ENCODE data around the gene UPK3BL2.
"Not testable (repeated sequence)": the region's sequence is repeated elsewhere in the genome, so short reads cannot be mapped to it uniquely, and the experiment has no call there.

Gene UPK3BL2, protein sequence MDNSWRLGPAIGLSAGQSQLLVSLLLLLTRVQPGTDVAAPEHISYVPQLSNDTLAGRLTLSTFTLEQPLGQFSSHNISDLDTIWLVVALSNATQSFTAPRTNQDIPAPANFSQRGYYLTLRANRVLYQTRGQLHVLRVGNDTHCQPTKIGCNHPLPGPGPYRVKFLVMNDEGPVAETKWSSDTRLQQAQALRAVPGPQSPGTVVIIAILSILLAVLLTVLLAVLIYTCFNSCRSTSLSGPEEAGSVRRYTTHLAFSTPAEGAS

DNA sequence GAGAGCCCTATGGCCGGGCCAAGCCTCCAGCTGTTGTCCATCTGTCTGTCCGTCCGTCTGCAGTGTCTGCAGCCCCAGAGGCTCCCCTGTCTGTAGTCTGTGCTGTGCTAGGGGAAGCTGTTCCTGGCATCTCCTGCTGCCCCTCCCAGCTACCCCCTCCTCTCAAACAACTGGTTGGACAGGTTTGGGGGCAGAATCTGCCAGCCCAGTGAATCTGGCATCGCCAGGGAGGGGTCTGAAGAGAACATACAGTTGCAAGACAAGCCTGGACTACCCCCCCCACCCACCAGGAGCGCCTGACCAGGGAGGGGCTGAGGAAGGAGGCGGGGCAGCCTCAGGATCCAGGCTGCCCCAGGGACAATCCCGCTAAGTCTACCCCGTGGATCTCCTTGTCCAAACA lies at the start of gene UPK3BL2:
Gene UPK3BL2 (minus strand): TSS at position 101 of the 400 bp plus-strand sequence. CDS start 60 bp downstream, at position 41.
- not testable (repeated sequence) for DNase-seq (ENCODE audit: low read depth)

- not testable (repeated sequence) for DNase-seq (ENCODE audit: low read depth)
Measured at GRCh38 chr7:102592477-102593019, 49.1 kb upstream of the UPK3BL2 start.

DNA sequence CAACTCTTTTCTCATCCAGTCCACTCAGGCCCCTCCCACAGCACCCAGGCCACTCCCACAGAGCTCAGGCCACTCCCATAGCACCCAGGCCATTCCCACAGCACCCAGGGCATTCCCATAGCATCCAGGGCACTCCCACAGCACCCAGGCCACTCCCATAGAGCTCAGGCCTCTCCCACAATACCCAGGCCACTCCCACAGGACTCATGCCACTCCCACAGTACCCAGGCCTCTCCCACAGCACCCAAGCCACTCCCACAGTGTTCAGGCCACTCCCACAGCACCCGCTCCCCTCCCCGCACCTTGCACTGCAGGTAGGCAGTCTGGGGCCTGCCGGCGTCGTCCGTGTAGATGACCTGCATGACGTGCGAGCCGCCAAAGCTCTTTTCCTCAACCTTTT lies 46.4 kb upstream of the UPK3BL2 start:
- DNase-seq (ENCODE audit: low read depth): not testable (repeated sequence)

DNA sequence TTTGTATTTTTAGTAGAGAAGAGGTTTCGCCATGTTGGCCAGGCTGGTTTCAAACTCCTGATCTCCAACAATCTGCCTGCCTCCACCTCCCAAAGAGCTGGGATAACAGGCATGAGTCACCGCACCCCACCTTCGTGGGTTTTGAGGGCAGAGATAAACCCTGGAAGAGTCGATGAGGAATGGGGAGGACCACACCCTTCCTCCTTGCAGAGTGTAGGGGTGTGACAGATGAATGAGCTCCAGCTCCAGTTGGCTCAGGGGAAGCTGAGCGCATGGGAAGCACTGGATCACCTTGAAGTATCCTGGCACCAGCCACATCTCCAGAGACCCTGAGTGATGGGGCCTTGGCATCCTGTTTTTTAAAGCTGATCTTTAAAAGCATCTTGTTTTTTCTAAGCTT lies 40.0 kb upstream of the UPK3BL2 start:
- DNase-seq (ENCODE audit: low read depth): not testable (repeated sequence)

DNA sequence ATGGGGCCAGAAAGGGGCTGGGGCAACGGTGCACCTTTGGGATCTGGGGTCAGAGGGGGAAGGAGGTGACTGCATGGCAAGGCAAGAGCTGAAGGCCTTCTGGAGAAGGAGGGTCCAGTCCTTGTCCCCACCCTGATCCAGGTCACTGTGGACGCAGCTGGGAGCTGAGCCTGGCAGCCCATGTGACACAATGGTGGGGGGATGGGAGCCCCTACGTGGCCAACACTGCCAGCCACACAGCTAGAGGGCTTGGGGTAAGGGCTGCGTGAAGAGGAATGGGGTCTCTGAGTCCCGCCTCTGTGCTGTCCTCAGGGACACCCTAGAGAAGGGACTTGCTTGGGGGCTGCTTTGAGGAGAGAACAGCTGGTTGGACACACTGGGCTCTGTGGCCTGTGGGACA lies 38.2 kb upstream of the UPK3BL2 start:
- DNase-seq (ENCODE audit: low read depth): not testable (repeated sequence)

GRCh38 chr7:102578486-102578885 lies 35.0 kb upstream of the UPK3BL2 start:
- DNase-seq (ENCODE audit: low read depth): not testable (repeated sequence)

GRCh38 chr7:102577315-102578240 lies 34.1 kb upstream of the UPK3BL2 start:
- not testable (repeated sequence) for DNase-seq (ENCODE audit: low read depth)

- not testable (repeated sequence) for DNase-seq (ENCODE audit: low read depth)
Measured at GRCh38 chr7:102576363-102576762, 32.9 kb upstream of the UPK3BL2 start.

DNA sequence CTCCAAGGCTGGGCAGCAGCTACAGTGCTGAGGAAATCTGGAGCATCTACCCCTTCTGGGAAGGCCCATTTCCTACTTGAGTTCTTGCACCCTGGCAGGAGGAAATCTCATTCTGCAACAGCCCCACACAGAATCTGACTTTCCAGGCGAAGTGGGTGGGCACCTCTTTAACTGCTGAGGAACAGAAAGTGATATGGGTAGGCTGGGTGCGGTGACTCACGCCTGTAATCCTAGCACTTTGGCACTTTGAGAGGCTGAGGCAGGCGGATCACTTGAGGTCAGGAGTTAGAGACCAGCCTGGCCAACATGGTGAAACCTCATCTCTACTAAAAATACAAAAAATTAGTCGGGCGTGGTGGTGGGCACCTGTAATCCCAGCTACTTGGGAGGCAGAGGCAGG lies 31.1 kb upstream of the UPK3BL2 start:
- not testable (repeated sequence) for DNase-seq (ENCODE audit: low read depth)

DNA sequence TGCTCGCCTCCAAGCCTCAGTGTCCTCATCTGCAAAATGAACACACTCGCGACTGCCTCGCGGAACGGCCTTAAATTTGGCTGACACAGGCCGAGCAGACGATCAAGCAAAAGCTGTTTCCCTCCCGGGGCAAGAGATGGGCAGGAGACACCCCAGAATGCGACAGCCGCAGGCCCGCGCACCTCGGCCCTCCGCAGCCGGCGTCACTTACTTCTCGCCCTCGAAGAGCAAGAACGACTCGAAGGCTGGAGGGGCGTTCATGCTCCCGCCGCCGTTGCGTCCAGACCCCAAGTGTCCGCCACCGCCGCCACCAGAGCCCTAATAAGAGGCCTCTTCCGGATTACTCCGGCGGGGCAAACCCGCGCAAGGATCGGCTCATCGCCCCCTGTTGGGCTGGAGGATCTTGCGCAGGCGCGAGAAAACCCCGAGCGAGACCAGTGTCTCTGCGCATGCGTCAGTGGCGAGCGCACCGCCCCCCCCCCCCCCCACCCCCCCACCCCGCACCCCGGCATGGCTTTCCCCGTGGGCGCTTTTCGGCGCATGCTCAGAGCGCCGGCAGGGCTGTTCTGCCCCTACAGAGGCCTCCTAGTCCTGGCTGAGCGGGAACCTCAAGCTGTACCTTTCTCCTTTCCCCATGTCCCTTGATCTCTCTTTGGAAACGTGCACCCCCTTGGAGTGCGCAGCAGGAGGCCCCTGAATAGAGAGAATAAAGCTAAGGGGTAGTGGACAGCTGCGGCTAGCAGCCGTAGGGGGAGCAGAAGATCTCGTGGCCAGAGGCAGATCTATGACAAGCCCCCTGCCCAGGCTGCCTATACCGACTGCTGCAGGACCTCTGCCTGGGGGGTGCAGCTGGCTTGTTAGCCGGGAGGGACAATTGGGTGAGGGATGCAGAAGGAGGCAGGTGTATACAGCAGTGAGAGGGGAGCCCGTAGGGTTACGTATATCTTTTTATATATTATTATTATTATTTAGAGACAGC lies 29.1 kb upstream of the UPK3BL2 start, which contains the start of gene POLR2J3:
Gene POLR2J3 (minus strand): TSS at position 323 of the 979 bp plus-strand sequence. CDS start 62 bp downstream, at position 261.
- DNase-seq (ENCODE audit: low read depth): not testable (repeated sequence)

- DNase-seq (ENCODE audit: low read depth): not testable (repeated sequence)
Measured at GRCh38 chr7:102568620-102569019, 25.1 kb upstream of the UPK3BL2 start.

DNA sequence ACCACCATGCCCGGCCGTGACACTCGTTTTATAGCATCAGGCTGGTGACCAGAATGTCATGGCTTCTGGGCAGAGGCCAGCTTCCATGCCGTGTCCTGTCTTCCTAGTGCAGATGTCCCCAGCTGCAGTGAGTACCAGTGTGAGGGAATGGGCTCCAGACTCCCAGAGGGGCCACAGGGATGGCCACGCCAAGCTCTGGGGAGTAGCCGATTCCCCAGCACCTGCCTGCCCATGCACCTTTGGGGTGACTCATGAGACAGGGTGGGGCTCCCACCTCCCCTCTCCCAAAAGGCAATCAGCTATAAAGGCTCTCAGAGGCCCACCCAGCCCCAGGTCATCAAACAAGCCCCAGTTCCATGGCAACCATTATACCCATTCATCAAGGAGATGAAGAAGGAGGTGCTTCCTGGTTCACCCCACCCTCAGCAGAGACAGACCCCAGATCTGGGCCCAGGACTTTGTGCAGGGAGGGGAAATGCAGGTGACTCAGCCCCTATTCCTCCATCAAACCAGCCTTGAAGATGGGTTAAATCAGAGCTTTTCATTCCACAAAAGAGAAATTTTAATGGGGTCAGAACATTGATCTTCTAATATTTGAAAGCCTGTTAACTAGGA lies 7.4 kb upstream of the UPK3BL2 start, which contains the start of gene SPDYE2:
Gene SPDYE2 (plus strand): TSS at position 419 of the 615 bp plus-strand sequence. CDS start 2,030 bp downstream, outside the sequence.
- DNase-seq (ENCODE audit: low read depth): not testable (repeated sequence)

DNA sequence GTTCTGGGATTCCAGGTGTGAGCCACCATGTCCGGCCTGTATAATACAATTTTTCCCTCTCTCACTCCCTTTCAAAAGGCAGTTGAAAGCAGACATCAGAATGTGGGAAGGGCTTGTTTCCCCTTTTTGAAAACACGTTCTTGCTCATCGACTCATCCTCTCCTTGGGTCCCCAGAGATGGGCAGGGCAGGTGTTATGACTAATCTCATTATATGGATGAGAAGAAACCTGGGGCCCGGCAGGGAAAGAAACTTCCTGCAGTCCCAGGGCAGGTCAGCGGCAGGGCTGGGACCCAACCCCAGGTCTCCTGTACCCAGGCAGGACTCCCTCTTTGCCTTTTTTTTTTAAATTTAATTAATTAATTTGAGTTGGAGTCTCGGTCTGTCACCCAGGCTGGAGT lies 2.9 kb upstream of the UPK3BL2 start:
- not testable (repeated sequence) for DNase-seq (ENCODE audit: low read depth)

- not testable (repeated sequence) for DNase-seq (ENCODE audit: low read depth)
Measured at GRCh38 chr7:102545288-102545687, 1.8 kb upstream of the UPK3BL2 start.

DNA sequence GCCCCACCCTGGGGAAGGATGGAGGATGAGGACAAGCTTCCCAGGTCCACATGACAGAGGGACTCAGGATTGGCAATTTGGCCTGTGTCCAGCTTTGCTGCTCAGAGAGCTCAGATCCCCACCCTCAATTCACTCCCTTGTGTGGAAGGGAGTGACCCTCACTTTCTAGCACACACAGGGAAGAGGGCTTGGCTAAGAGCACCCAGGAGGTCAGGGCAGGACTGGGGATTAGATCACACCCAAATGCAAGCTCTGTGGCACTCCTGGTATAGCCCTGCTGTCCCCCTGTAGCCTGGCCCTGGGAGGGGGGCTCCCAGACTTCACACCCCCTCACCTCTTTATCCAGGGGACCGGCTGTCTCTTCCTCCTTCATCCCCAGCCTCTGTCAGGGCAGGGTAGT lies 876 bp upstream of the UPK3BL2 start:
- not testable (repeated sequence) for DNase-seq (ENCODE audit: low read depth)

DNA sequence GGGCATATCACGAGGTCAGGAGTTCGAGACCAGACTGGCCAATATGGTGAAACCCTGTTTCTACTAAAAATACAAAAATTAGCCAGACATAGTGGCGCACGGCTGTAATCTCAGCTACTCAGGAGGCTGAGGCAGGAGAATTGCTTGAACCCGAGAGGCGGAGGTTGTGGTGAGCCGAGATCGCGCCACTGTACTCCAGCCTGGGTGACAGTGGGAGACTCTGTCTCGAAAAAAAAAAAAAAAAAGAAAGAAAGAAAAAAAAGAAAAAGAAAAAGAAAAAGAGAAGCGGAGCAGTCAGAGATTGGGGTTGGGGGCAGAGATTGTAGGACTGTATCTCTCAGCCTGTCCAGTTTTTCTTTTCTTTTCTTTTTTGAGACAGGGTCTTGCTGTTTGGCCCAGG lies 725 bp downstream of the UPK3BL2 start:
- not testable (repeated sequence) for DNase-seq (ENCODE audit: low read depth)

DNA sequence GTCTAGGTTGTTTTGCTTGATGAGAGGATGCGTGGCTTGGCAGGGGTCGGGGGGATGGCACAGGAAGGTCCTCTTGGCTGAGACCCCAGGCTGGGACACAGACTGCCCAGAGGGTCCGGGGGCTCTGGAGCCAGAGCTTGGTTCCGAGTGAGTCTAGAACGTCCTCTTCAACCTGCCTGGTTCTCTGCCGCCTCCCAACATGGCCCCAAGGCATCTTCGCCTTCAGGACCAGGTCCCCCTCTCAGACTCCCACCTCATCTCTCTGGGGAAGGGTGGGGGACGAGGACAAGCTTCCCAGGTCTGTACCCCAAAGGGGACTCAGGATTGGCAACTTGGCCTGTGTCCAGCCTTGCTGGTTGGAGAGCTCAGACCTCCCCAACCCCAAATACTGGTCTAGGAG lies 1.4 kb downstream of the UPK3BL2 start:
- DNase-seq (ENCODE audit: low read depth): not testable (repeated sequence)

DNA sequence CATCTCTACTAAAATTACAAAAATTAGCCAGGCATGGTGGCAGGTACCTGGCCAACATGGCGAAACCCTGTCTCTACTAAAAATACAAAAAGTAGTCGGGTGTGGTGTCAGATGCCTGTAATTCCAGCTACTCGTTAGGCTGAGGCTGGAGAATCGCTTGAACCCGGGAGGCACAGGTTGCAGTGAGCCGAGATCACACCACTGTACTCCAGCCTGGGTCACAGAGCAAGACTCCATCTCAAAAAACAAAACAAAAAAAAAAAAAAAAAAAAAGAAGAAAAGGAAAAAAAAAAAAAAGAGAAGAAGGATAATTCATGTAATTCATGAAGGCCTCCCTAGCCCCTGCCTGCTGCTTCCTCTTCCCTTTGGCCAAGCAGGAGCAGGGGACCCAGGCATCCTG lies 2.9 kb downstream of the UPK3BL2 start:
- DNase-seq (ENCODE audit: low read depth): not testable (repeated sequence)

DNA sequence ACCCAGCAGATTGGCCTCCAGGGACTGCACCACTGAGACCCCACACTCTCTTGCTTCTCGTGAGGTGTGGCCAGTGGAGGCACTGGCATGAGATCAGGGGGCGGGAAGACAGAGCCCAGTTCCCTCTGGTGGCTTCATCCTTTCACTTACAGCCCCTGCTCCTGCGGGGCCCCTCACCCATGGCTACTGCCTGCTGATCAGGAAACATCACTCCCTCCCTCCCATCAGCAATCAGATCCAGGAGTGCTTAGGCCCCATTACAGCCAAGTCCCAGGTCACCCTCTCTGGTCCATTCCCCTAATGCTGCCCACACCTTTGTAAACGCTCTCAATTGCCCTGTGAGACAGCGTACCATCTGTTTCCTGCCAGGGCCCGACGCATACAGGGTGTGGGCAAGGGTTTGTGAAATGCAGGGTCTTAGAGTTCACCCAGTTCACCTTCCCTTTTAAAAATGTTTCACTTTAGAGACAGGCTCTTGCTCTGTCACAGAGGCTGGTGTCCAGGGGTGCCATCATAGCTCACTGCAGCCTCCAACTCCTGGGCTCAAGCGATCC lies 8.4 kb downstream of the UPK3BL2 start:
- not testable (repeated sequence) for DNase-seq (ENCODE audit: low read depth)

DNA sequence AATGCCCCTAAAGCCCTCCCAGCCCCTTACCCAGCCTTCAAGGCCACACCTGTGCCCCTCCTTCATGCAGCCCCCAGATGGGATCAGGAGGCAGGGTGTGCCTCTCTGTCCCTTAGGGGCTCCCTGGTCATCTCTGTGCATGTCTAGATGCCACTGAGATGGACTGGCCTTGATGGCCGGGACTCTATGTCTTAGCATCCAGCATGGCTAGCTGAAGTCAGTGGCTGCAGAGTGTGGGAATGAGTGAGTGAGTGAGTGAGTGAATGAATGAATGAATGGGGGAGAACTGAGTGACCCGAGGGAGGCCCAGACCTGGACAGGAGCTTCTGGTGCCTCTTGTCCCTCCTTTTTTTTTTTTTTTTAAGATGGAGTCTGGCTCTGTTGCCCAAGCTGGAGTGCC lies 11.4 kb downstream of the UPK3BL2 start:
- not testable (repeated sequence) for DNase-seq (ENCODE audit: low read depth)
